HepG2 (cell line): ENCODE measurements around the gene RMI1. TPM values are rescaled to one million over a fixed set of nuclear protein-coding genes. Genes with fewer than 3 reads are reported as not detected.

ENCODE experiments used
- FOSL1 ChIP-seq: sonication (generic); formaldehyde crosslinking; IDR thresholded peaks from 2 replicates; pipeline ENCODE4 v1.9.0; 2021; ENCODE audit warnings: missing genetic modification reagents, borderline replicate concordance
- FOXK2 ChIP-seq: fragments of 450-650 bp; IDR thresholded peaks from 2 replicates; pipeline ENCODE4 v1.6.1; 2016
- HMG20B ChIP-seq: conservative IDR thresholded peaks from 2 replicates; pipeline ENCODE4 v1.6.1; 2016; ENCODE audit warnings: missing genetic modification reagents, missing compliant biosample characterization
- HOXA3 ChIP-seq: sonication (generic); formaldehyde crosslinking; IDR thresholded peaks from 2 replicates; pipeline ENCODE4 v1.5.0; 2020; ENCODE audit warnings: missing genetic modification reagents
- MIER3 ChIP-seq: IDR thresholded peaks from 2 replicates; pipeline ENCODE4 v1.6.1; 2016; ENCODE audit warnings: missing compliant biosample characterization, borderline replicate concordance
- SRSF1 ChIP-seq: fragments of 200-400 bp; formaldehyde crosslinking; optimal IDR thresholded peaks from 2 replicates; pipeline ENCODE3; 2017; ENCODE audit warnings: mild to moderate bottlenecking, low read depth, low read length, moderate library complexity
- TOE1 ChIP-seq: sonication (generic); formaldehyde crosslinking; IDR thresholded peaks from 2 replicates; pipeline ENCODE4 v1.4.0; 2020; ENCODE audit warnings: mild to moderate bottlenecking, missing genetic modification reagents
- ZBTB7A ChIP-seq: sonication (generic); formaldehyde crosslinking; IDR thresholded peaks from 2 replicates; pipeline ENCODE4 v1.8.0; 2022; ENCODE audit warnings: mild to moderate bottlenecking, missing genetic modification reagents
- ZNF44 ChIP-seq: sonication (generic); formaldehyde crosslinking; IDR thresholded peaks from 2 replicates; pipeline ENCODE4 v1.5.1; 2020; ENCODE audit warnings: mild to moderate bottlenecking, missing genetic modification reagents
- ZNF556 ChIP-seq: sonication (generic); formaldehyde crosslinking; IDR thresholded peaks from 2 replicates; pipeline ENCODE4 v1.4.0; 2020; ENCODE audit warnings: mild to moderate bottlenecking, missing genetic modification reagents, borderline replicate concordance
- ZNF563 ChIP-seq: sonication (generic); formaldehyde crosslinking; IDR thresholded peaks from 2 replicates; pipeline ENCODE4 v1.8.0; 2022; ENCODE audit warnings: mild to moderate bottlenecking, moderate library complexity, missing genetic modification reagents
- ZNF607 ChIP-seq: sonication (generic); formaldehyde crosslinking; IDR thresholded peaks from 2 replicates; pipeline ENCODE4 v1.5.1; 2020; ENCODE audit warnings: missing genetic modification reagents, mild to moderate bottlenecking, borderline replicate concordance
- ZNF616 ChIP-seq: sonication (generic); formaldehyde crosslinking; IDR thresholded peaks from 2 replicates; pipeline ENCODE4 v1.5.0; 2020; ENCODE audit warnings: low read depth, mild to moderate bottlenecking, missing genetic modification reagents
- ZNF737 ChIP-seq: sonication (generic); formaldehyde crosslinking; IDR thresholded peaks from 2 replicates; pipeline ENCODE4 v1.5.0; 2020; ENCODE audit warnings: missing genetic modification reagents, mild to moderate bottlenecking, borderline replicate concordance
- polyA plus RNA-seq, 8 experiments: library from polyadenylated mRNA; depleted of rRNA in 3 of 8; stranded (reverse) in 7 of 8; unstranded in 1 of 8; fragments of >200 nt; fragmentation: Illumina TruSeq in 4 of 8; extraction: Trizol in 4 of 8; gene quantifications; 2 replicates each; pipeline versions ENCODE4 v1.2.1 to v1.2.3, GENCODE V29; 2011 to 2016; ENCODE audit warnings: low read depth in 4 of 8, missing spikeins in 1 of 8, mixed read lengths in 1 of 8; ENCODE audit not compliant: insufficient read depth in 1 of 8
- total RNA-seq, 5 experiments: library from RNA; depleted of rRNA; stranded (reverse); fragments of >200 nt; fragmentation: Illumina TruSeq; extraction: Trizol; gene quantifications; 2 replicates each; pipeline ENCODE4 v1.2.3, GENCODE V29; 2016; ENCODE audit warnings: low read depth in 1 of 5
- TF ChIP-seq, protein P1 (sequence below): sonication (generic); formaldehyde crosslinking; IDR thresholded peaks from 2 replicates; pipeline ENCODE4 v1.4.0; 2020; ENCODE audit warnings: missing genetic modification reagents, borderline replicate concordance
- TF ChIP-seq, protein P2 (sequence below): sonication (generic); formaldehyde crosslinking; IDR thresholded peaks from 2 replicates; pipeline ENCODE4 v1.8.1; 2023; ENCODE audit warnings: mild to moderate bottlenecking, missing genetic modification reagents
- TF ChIP-seq, protein P3 (sequence below): sonication (generic); formaldehyde crosslinking; IDR thresholded peaks from 2 replicates; pipeline ENCODE4 v1.4.0; 2020; ENCODE audit warnings: missing genetic modification reagents, borderline replicate concordance
- TF ChIP-seq, protein P4 (sequence below): sonication (generic); formaldehyde crosslinking; IDR thresholded peaks from 2 replicates; pipeline ENCODE4 v1.5.0; 2020; ENCODE audit warnings: missing genetic modification reagents
- TF ChIP-seq, protein P5 (sequence below): sonication (generic); formaldehyde crosslinking; IDR thresholded peaks from 2 replicates; pipeline ENCODE4 v1.4.0; 2020; ENCODE audit warnings: missing genetic modification reagents

The RMI1 gene
- total and polyA plus RNA-seq, 2 of the 13 experiments (the other 11 are each of a cell fraction or from before 2014, with no cell fraction given) = 0.54 to 3.7 TPM

DNA sequence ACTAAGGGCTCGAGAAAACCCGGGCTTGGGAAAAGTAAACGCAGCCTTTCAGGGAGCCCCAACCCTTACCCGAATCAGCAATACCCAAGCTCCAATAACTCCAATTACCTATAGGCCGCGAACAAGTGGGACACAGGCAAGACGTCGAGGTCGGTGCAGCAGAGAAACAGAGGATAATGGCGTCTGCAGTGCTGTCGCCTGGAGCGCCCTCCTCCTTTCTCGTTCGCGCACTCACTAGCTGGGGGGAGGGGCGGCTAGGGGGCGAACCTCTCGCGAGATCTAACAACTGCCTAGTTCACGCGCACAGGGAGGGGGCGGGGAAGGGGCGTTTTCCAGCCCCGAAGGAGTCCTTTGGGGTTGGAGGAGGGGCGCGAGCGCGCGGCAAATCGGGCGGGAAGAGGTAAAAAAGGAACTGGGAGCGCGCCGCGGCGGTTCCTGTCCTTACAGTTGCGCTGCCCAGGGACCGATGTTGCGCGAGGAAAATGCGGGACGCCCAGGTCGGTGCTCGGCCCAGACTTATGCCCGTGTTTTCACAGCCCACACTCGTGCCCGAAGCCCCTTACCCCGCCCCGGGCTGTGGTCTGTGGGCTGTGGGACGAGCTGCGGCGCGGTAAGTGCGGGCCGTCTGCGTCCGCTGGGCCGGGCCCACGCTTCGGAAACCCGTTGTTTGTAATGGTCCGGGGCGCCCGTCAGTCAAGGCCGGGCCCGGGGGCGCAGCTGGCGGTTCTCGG, at the start of gene RMI1 (continued):
- TF ChIP-seq, protein P1, sequence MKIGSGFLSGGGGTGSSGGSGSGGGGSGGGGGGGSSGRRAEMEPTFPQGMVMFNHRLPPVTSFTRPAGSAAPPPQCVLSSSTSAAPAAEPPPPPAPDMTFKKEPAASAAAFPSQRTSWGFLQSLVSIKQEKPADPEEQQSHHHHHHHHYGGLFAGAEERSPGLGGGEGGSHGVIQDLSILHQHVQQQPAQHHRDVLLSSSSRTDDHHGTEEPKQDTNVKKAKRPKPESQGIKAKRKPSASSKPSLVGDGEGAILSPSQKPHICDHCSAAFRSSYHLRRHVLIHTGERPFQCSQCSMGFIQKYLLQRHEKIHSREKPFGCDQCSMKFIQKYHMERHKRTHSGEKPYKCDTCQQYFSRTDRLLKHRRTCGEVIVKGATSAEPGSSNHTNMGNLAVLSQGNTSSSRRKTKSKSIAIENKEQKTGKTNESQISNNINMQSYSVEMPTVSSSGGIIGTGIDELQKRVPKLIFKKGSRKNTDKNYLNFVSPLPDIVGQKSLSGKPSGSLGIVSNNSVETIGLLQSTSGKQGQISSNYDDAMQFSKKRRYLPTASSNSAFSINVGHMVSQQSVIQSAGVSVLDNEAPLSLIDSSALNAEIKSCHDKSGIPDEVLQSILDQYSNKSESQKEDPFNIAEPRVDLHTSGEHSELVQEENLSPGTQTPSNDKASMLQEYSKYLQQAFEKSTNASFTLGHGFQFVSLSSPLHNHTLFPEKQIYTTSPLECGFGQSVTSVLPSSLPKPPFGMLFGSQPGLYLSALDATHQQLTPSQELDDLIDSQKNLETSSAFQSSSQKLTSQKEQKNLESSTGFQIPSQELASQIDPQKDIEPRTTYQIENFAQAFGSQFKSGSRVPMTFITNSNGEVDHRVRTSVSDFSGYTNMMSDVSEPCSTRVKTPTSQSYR = peak; percentile 98
- TF ChIP-seq ZNF563 (CRISPR knock-in tag) (peak; percentile 41; the same call in 1 of the 2 replicates), ZNF556 (CRISPR knock-in tag) (no peak), ZNF737 (CRISPR knock-in tag) (0 out of 2 replicates have a peak, but pooled peaks have one; percentile 53), FOSL1 (CRISPR knock-in tag) (0 out of 2 replicates have a peak, but pooled peaks have one; percentile 28), ZNF44 (CRISPR knock-in tag) (no peak), HOXA3 (CRISPR knock-in tag) (peak; percentile 47), MIER3 (CRISPR knock-in tag) (0 out of 2 replicates have a peak, but pooled peaks have one; percentile 14), TOE1 (CRISPR knock-in tag) (no peak), FOXK2 (0 out of 2 replicates have a peak, but pooled peaks have one; percentile 20), ZNF616 (peak; percentile 16; the same call in 1 of the 2 replicates), ZBTB7A (peak; percentile 38; the same call in 1 of the 2 replicates), SRSF1 (peak; percentile 81), HMG20B (CRISPR knock-in tag) (no peak), ZNF607 (0 out of 2 replicates have a peak, but pooled peaks have one; percentile 11)
- TF ChIP-seq, protein P2, sequence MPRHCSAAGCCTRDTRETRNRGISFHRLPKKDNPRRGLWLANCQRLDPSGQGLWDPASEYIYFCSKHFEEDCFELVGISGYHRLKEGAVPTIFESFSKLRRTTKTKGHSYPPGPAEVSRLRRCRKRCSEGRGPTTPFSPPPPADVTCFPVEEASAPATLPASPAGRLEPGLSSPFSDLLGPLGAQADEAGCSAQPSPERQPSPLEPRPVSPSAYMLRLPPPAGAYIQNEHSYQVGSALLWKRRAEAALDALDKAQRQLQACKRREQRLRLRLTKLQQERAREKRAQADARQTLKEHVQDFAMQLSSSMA (CRISPR knock-in tag) = peak; percentile 58; the same call in 1 of the 2 replicates
- TF ChIP-seq, protein P3, sequence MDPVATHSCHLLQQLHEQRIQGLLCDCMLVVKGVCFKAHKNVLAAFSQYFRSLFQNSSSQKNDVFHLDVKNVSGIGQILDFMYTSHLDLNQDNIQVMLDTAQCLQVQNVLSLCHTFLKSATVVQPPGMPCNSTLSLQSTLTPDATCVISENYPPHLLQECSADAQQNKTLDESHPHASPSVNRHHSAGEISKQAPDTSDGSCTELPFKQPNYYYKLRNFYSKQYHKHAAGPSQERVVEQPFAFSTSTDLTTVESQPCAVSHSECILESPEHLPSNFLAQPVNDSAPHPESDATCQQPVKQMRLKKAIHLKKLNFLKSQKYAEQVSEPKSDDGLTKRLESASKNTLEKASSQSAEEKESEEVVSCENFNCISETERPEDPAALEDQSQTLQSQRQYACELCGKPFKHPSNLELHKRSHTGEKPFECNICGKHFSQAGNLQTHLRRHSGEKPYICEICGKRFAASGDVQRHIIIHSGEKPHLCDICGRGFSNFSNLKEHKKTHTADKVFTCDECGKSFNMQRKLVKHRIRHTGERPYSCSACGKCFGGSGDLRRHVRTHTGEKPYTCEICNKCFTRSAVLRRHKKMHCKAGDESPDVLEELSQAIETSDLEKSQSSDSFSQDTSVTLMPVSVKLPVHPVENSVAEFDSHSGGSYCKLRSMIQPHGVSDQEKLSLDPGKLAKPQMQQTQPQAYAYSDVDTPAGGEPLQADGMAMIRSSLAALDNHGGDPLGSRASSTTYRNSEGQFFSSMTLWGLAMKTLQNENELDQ = 0 out of 2 replicates have a peak, but pooled peaks have one; percentile 35
- TF ChIP-seq, protein P4, sequence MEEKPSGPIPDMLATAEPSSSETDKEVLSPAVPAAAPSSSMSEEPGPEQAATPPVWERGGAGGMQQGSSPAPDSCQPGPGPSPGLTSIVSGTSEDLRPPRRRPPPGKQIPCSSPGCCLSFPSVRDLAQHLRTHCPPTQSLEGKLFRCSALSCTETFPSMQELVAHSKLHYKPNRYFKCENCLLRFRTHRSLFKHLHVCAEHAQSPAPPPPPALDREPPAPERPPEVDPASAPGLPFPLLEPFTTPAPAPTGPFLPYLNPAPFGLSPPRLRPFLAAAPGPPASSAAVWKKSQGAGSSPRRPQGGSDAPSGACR (CRISPR knock-in tag) = peak; percentile 89; the same call in 1 of the 2 replicates
- TF ChIP-seq, protein P5, sequence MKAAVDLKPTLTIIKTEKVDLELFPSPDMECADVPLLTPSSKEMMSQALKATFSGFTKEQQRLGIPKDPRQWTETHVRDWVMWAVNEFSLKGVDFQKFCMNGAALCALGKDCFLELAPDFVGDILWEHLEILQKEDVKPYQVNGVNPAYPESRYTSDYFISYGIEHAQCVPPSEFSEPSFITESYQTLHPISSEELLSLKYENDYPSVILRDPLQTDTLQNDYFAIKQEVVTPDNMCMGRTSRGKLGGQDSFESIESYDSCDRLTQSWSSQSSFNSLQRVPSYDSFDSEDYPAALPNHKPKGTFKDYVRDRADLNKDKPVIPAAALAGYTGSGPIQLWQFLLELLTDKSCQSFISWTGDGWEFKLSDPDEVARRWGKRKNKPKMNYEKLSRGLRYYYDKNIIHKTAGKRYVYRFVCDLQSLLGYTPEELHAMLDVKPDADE (CRISPR knock-in tag) = peak; percentile 51; the same call in 1 of the 2 replicates
